H1 (cell line): ENCODE results near the gene PCCA.

Experiments used
- CBX5 ChIP-seq: fragments of 300-800, 300-1000 bp; sonication (generic); IDR thresholded peaks from 2 replicates; pipeline ENCODE4 v1.7.1; 2016; ENCODE audit warnings: antibody characterized with exemption, low read length, low read depth
- EGR1 ChIP-seq: IDR thresholded peaks from 2 replicates; pipeline ENCODE4 v1.6.1; 2011; ENCODE audit warnings: low read depth, low read length, borderline replicate concordance
- EP300 ChIP-seq, 2 experiments: IDR thresholded peaks; 1 replicate in 1 of 2; 2 replicates in 1 of 2; pipeline ENCODE4 v1.6.1; 2011 to 2012; ENCODE audit warnings: low read depth in 2 of 2, low read length in 2 of 2, mild to moderate bottlenecking in 2 of 2, borderline replicate concordance in 1 of 2, inconsistent platforms in 1 of 2, moderate library complexity in 1 of 2
- POLR2A ChIP-seq, 2 experiments: IDR thresholded peaks; 1 replicate in 1 of 2; 2 replicates in 1 of 2; pipeline ENCODE4 v1.6.1; 2011; ENCODE audit warnings: low read depth in 2 of 2, low read length in 2 of 2, mild to moderate bottlenecking in 2 of 2; ENCODE audit errors: control extremely low read depth in 1 of 2
- RAD21 ChIP-seq, 2 experiments: IDR thresholded peaks in 1 of 2; conservative IDR thresholded peaks in 1 of 2; 2 replicates each; pipeline ENCODE4 v1.6.1; 2011; ENCODE audit warnings: low read depth in 2 of 2, low read length in 2 of 2, improper control_type of control experiment in 1 of 2, inconsistent platforms in 1 of 2, mild to moderate bottlenecking in 1 of 2, moderate library complexity in 1 of 2
- RNF2 ChIP-seq: fragments of 200-900, 300-1000 bp; sonication (generic); IDR thresholded peaks from 2 replicates; pipeline ENCODE4 v1.7.1; 2016; ENCODE audit warnings: borderline replicate concordance, low read depth, mild to moderate bottlenecking, antibody characterized with exemption, low read length; ENCODE audit not compliant: poor library complexity, severe bottlenecking; ENCODE audit errors: missing control alignments
- SIX5 ChIP-seq: IDR thresholded peaks from 2 replicates; pipeline ENCODE4 v1.6.1; 2011; ENCODE audit warnings: mild to moderate bottlenecking, low read depth, low read length
- TAF1 ChIP-seq: IDR thresholded peaks from 2 replicates; pipeline ENCODE4 v1.6.1; 2011; ENCODE audit warnings: mild to moderate bottlenecking, low read depth, low read length
- ZNF274 ChIP-seq: IDR thresholded peaks from 2 replicates; pipeline ENCODE4 v1.7.0; 2012; ENCODE audit warnings: low read length, borderline replicate concordance; ENCODE audit errors: extremely low read depth
- TF ChIP-seq, protein P1 (sequence below), 3 experiments: IDR thresholded peaks; 1 replicate in 2 of 3; 2 replicates in 1 of 3; pipeline versions ENCODE4 v1.5.1 to v1.6.1; 2011; ENCODE audit warnings: low read length in 3 of 3, mild to moderate bottlenecking in 3 of 3, inconsistent platforms in 2 of 3, low read depth in 1 of 3, moderate library complexity in 1 of 3; ENCODE audit not compliant: insufficient read depth in 1 of 3; ENCODE audit errors: control extremely low read depth in 1 of 3

DNA sequence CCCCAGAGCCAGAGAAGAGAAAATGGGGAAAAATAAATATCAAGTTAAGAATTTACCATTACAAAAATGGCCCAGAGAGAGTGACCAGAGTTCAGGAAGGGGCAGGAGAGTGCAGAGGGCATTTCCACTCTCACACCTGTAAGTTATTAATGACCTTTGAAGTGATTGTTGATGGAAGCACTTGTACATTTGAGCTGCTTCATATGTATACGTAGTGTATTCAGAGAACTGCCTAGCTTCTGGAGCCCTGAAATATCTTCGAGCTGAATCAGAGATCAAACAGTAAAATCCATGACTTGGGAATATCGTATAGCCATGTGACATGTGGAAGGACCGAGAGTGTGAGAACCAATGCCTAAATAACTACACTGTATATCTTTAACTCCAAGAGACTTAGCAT lies 49.2 kb upstream of the PCCA start:
- TF ChIP-seq EGR1 (no peak), RAD21 (IDR thresholded peaks at IDR 0.05 in 1 of 2, conservative IDR thresholded peaks at IDR 0.05 in 1 of 2; ENCODE audit: low read depth in 2 of 2, low read length in 2 of 2) (no peak), CBX5 (no peak), POLR2A (IDR thresholded peaks at IDR 0.05; ENCODE audit: control extremely low read depth in 1 of 2, low read depth in 2 of 2, low read length in 2 of 2) (no peak), TAF1 (no peak), ZNF274 (no peak), SIX5 (no peak), EP300 (IDR thresholded peaks at IDR 0.05; ENCODE audit: borderline replicate concordance in 1 of 2, low read depth in 2 of 2, low read length in 2 of 2) (no peak), RNF2 (no peak)
- TF ChIP-seq, protein P1, sequence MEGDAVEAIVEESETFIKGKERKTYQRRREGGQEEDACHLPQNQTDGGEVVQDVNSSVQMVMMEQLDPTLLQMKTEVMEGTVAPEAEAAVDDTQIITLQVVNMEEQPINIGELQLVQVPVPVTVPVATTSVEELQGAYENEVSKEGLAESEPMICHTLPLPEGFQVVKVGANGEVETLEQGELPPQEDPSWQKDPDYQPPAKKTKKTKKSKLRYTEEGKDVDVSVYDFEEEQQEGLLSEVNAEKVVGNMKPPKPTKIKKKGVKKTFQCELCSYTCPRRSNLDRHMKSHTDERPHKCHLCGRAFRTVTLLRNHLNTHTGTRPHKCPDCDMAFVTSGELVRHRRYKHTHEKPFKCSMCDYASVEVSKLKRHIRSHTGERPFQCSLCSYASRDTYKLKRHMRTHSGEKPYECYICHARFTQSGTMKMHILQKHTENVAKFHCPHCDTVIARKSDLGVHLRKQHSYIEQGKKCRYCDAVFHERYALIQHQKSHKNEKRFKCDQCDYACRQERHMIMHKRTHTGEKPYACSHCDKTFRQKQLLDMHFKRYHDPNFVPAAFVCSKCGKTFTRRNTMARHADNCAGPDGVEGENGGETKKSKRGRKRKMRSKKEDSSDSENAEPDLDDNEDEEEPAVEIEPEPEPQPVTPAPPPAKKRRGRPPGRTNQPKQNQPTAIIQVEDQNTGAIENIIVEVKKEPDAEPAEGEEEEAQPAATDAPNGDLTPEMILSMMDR (IDR thresholded peaks at IDR 0.05; ENCODE audit: control extremely low read depth in 1 of 3, insufficient read depth in 1 of 3, low read depth in 1 of 3, low read length in 3 of 3): no peak
